HG02973 (cell line): ENCODE results near the gene ADAM11.
"Not testable (repeated sequence)": the region's sequence is repeated elsewhere in the genome, so short reads cannot be mapped to it uniquely, and the experiment has no call there.

Source experiments
- ATAC-seq: cut with Tn5 transposase; IDR thresholded peaks from one replicate; pipeline ENCODE4 v1.9.1; 2021; ENCODE audit warnings: moderate library complexity; ENCODE audit not compliant: unreplicated experiment

Gene ADAM11

GRCh38 chr17:44794851-44795413 is 36.1 kb downstream of the ADAM11 start:
- ATAC-seq: no peak

GRCh38 chr17:44795421-44795820 is 36.6 kb downstream of the ADAM11 start:
- no peak for ATAC-seq

- no peak for ATAC-seq
These were observed 37.1 kb downstream of the ADAM11 start for GRCh38 chr17:44795928-44796327.

GRCh38 chr17:44796731-44797130 is 37.9 kb downstream of the ADAM11 start:
- ATAC-seq: no peak

- no peak for ATAC-seq
These were observed 39.0 kb downstream of the ADAM11 start for GRCh38 chr17:44797802-44798201.

GRCh38 chr17:44798356-44798755 is 39.6 kb downstream of the ADAM11 start:
- ATAC-seq: no peak

GRCh38 chr17:44801880-44802279 is 43.1 kb downstream of the ADAM11 start:
- ATAC-seq: no peak

GRCh38 chr17:44804302-44805089 is 45.7 kb downstream of the ADAM11 start:
- ATAC-seq: no peak

GRCh38 chr17:44807093-44807816 is 48.5 kb downstream of the ADAM11 start:
- no peak for ATAC-seq

GRCh38 chr17:44807817-44808155 is 49.0 kb downstream of the ADAM11 start:
- no peak for ATAC-seq

- no peak for ATAC-seq
These were observed 49.4 kb downstream of the ADAM11 start for GRCh38 chr17:44808156-44808555.

- ATAC-seq: not testable (repeated sequence)
These were observed 50.0 kb downstream of the ADAM11 start for GRCh38 chr17:44808656-44809388.

- no peak for ATAC-seq
These were observed 53.5 kb downstream of the ADAM11 start for GRCh38 chr17:44812263-44812662.

GRCh38 chr17:44818508-44818907 is 59.7 kb downstream of the ADAM11 start:
- ATAC-seq: not testable (repeated sequence)

GRCh38 chr17:44820631-44821212 is 61.9 kb downstream of the ADAM11 start:
- ATAC-seq: no peak

- not testable (repeated sequence) for ATAC-seq
These were observed 66.4 kb downstream of the ADAM11 start for GRCh38 chr17:44825236-44825635.

GRCh38 chr17:44826123-44826790 is 67.5 kb downstream of the ADAM11 start:
- no peak for ATAC-seq

- no peak for ATAC-seq
These were observed 69.1 kb downstream of the ADAM11 start for GRCh38 chr17:44827863-44828262.

GRCh38 chr17:44828919-44829522 is 70.2 kb downstream of the ADAM11 start:
- no peak for ATAC-seq
